ENCODE data around the gene PIK3R1. TPM values are rescaled to one million over a fixed set of nuclear protein-coding genes. Genes with fewer than 3 reads are reported as not detected.

Gene PIK3R1
- total RNA-seq, 1 experiment from 2014 or later = 47.8 TPM

GRCh38 chr5:68217528-68217927, 2.0 kb downstream of the PIK3R1 start:
- no peak for TF ChIP-seq CTCF (IDR thresholded peaks at IDR 0.05; ENCODE audit: insufficient read depth in 1 of 2, low read depth in 1 of 2, low read length in 1 of 2, severe bottlenecking in 1 of 2, unreplicated experiment in 1 of 2)
- H3K4me3 Mint-ChIP-seq (ENCODE audit: unreplicated experiment) = peak overlapping the region; percentile 92
- ChIA-PET CTCF (no interaction called here), POLR2A (no interaction called here)
- no peaks in the 10 kb centered on the region for H3K27me3 Mint-ChIP-seq (ENCODE audit: insufficient read depth, unreplicated experiment)
- peak overlapping the region; percentile 74 for H3K27ac Mint-ChIP-seq (ENCODE audit: unreplicated experiment)
- peaks cover 4% of the 10 kb centered on the region; the same call in 1 of the 2 replicates for H3K9me3 ChIP-seq
- H3K4me1 ChIP-seq = peaks cover 25% of the 10 kb centered on the region
- intact Hi-C loops (cut with micrococcal nuclease; ENCODE audit: unreplicated experiment) = no loop called here
- no peaks in the 10 kb centered on the region for H3K27me3 ChIP-seq (replicated peaks; ENCODE audit: control insufficient read depth, insufficient read depth, low read length)
- no peaks in the 10 kb centered on the region; the same call in 1 of the 2 replicates for H3K36me3 ChIP-seq (ENCODE audit: control insufficient read depth, insufficient read depth, low read length)
- peaks cover 23% of the 10 kb centered on the region for H3K36me3 Mint-ChIP-seq (ENCODE audit: insufficient read depth, unreplicated experiment)
- peak overlapping the region; percentile 84 for H3K4me3 ChIP-seq (ENCODE audit: low read depth, low read length)
- peaks cover 39% of the 10 kb centered on the region for H3K4me1 Mint-ChIP-seq (ENCODE audit: low read depth, unreplicated experiment)
- no TSS peak for BruUV-seq (replicated peaks)
- DNase-seq = no peak
- H3K9me3 Mint-ChIP-seq (ENCODE audit: unreplicated experiment) = no peaks in the 10 kb centered on the region

GRCh38 chr5:68219161-68219816, 3.7 kb downstream of the PIK3R1 start:
- CTCF ChIA-PET = no interaction called here

GRCh38 chr5:68220260-68220659, 4.7 kb downstream of the PIK3R1 start:
- H3K27ac Mint-ChIP-seq (ENCODE audit: unreplicated experiment) = no peak overlapping the region
- peaks cover 34% of the 10 kb centered on the region for H3K36me3 Mint-ChIP-seq (ENCODE audit: insufficient read depth, unreplicated experiment)
- H3K27me3 Mint-ChIP-seq (ENCODE audit: insufficient read depth, unreplicated experiment) = no peaks in the 10 kb centered on the region
- BruUV-seq (replicated peaks) = no TSS peak
- no peak for DNase-seq
- no peak for TF ChIP-seq CTCF (IDR thresholded peaks at IDR 0.05; ENCODE audit: insufficient read depth in 1 of 2, low read depth in 1 of 2, low read length in 1 of 2, severe bottlenecking in 1 of 2, unreplicated experiment in 1 of 2)
- Histone ChIP-seq H3K27me3 (replicated peaks; ENCODE audit: control insufficient read depth, insufficient read depth, low read length) (no peaks in the 10 kb centered on the region), H3K9me3 (peaks cover 4% of the 10 kb centered on the region; the same call in 1 of the 2 replicates), H3K4me3 (ENCODE audit: low read depth, low read length) (no peak overlapping the region), H3K4me1 (peaks cover 26% of the 10 kb centered on the region), H3K36me3 (ENCODE audit: control insufficient read depth, insufficient read depth, low read length) (no peaks in the 10 kb centered on the region; the same call in 1 of the 2 replicates)
- H3K4me3 Mint-ChIP-seq (ENCODE audit: unreplicated experiment) = no peak overlapping the region
- intact Hi-C loops (cut with micrococcal nuclease; ENCODE audit: unreplicated experiment) = no loop called here
- POLR2A ChIA-PET = interaction anchor here (0.5 kb wide), 1 partner anchor 79 kb away, joined by 3 read pairs; no protein-coding TSS in a partner anchor
- H3K4me1 Mint-ChIP-seq (ENCODE audit: low read depth, unreplicated experiment) = peaks cover 49% of the 10 kb centered on the region
- CTCF ChIA-PET = no interaction called here
- H3K9me3 Mint-ChIP-seq (ENCODE audit: unreplicated experiment) = no peaks in the 10 kb centered on the region

More at GRCh38 chr5:68219161-68219816, 3.7 kb downstream of the PIK3R1 start:
- no peaks in the 10 kb centered on the region for H3K9me3 Mint-ChIP-seq (ENCODE audit: unreplicated experiment)
- Histone ChIP-seq H3K9me3 (peaks cover 4% of the 10 kb centered on the region; the same call in 1 of the 2 replicates), H3K36me3 (ENCODE audit: control insufficient read depth, insufficient read depth, low read length) (no peaks in the 10 kb centered on the region; the same call in 1 of the 2 replicates), H3K27me3 (replicated peaks; ENCODE audit: control insufficient read depth, insufficient read depth, low read length) (no peaks in the 10 kb centered on the region), H3K4me1 (peaks cover 24% of the 10 kb centered on the region), H3K4me3 (ENCODE audit: low read depth, low read length) (peak overlapping the region; percentile 16; the same call in 1 of the 2 replicates)
- peaks cover 32% of the 10 kb centered on the region for H3K36me3 Mint-ChIP-seq (ENCODE audit: insufficient read depth, unreplicated experiment)
- H3K4me1 Mint-ChIP-seq (ENCODE audit: low read depth, unreplicated experiment) = peaks cover 40% of the 10 kb centered on the region
- no TSS peak for BruUV-seq (replicated peaks)
- POLR2A ChIA-PET = no interaction called here
- no peaks in the 10 kb centered on the region for H3K27me3 Mint-ChIP-seq (ENCODE audit: insufficient read depth, unreplicated experiment)
- H3K27ac Mint-ChIP-seq (ENCODE audit: unreplicated experiment) = no peak overlapping the region
- intact Hi-C loops (cut with micrococcal nuclease; ENCODE audit: unreplicated experiment) = no loop called here
- TF ChIP-seq CTCF (IDR thresholded peaks at IDR 0.05; ENCODE audit: insufficient read depth in 1 of 2, low read depth in 1 of 2, low read length in 1 of 2, severe bottlenecking in 1 of 2, unreplicated experiment in 1 of 2) = no peak
- peak in 1 of 2 experiments; percentile 8 for DNase-seq
- peak overlapping the region; percentile 18 for H3K4me3 Mint-ChIP-seq (ENCODE audit: unreplicated experiment)
